ENCODE data around the gene TENT4A. TPM values are rescaled to one million over a fixed set of nuclear protein-coding genes. Genes with fewer than 3 reads are reported as not detected.

The TENT4A gene
- total RNA-seq, 1 experiment from 2014 or later, result 25.6 TPM

DNA sequence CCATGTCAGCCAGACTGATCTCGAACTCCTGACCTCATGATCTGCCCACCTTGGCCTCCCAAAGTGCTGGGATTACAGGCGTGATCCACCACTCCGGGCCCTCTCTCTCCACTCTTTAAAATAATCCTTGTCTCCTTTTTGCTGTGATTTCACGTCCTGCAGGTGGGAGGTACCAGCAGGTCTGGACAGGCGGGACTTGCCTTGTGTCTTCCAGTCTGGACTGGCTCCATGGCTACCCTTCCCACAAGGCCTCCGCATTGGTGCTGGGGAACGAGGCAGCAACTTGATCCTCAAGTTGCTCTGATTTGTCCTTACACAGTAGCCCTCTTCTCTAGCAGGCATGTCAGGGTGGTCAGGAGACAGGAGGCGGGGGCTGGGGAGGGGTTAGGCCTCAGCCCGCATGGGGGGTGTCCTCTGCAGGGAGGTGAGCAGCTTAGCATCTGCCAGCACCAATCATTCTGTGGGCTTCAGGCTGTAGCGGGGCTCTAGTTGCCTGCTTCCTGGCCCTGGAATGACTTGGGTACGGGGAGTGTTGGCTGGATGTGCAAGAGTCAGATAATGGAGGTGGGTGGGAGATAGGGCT, 54.3 kb downstream of the TENT4A start:
- Histone ChIP-seq H3K27ac (ENCODE audit: insufficient read length, low read depth, low read length) (no peak overlapping the region), H3K79me1 (ENCODE audit: insufficient read depth, low read depth, low read length, poor library complexity, severe bottlenecking) (no peaks in the 10 kb centered on the region), H2BK20ac (ENCODE audit: low read depth, low read length, poor library complexity, severe bottlenecking) (no peak overlapping the region), H2BK5ac (ENCODE audit: insufficient read length, low read length) (no peak overlapping the region), H3K9me3 (ENCODE audit: control insufficient read depth, low read depth, low read length) (no peaks in the 10 kb centered on the region), H2AK5ac (ENCODE audit: insufficient read length, low read length) (no peak overlapping the region), H3K9ac (ENCODE audit: extremely low read depth, insufficient read length, low read length) (no peak overlapping the region), H4K91ac (ENCODE audit: insufficient read length, low read depth, low read length) (no peak overlapping the region), H4K5ac (ENCODE audit: insufficient read length, low read depth, low read length) (no peak overlapping the region), H3K23me2 (ENCODE audit: insufficient read length, low read depth, low read length, poor library complexity, severe bottlenecking) (no peaks in the 10 kb centered on the region), H3T11ph (ENCODE audit: low read length) (no peak overlapping the region), H3K4ac (ENCODE audit: low read depth, low read length) (no peak overlapping the region), H3K14ac (ENCODE audit: insufficient read depth, low read length) (no peak overlapping the region), H4K20me1 (ENCODE audit: control insufficient read depth, insufficient read depth, insufficient read length) (no peaks in the 10 kb centered on the region), H3K56ac (ENCODE audit: insufficient read length, low read depth, low read length) (no peak overlapping the region), H3K4me1 (ENCODE audit: insufficient read depth, low read length) (no peaks in the 10 kb centered on the region), H2BK15ac (ENCODE audit: low read depth, low read length) (no peak overlapping the region), H2BK12ac (ENCODE audit: insufficient read length, low read depth, low read length) (no peak overlapping the region), H4K8ac (replicated peaks; ENCODE audit: insufficient read length, low read depth, low read length) (no peak overlapping the region), H3K23ac (ENCODE audit: insufficient read length, low read depth, low read length) (no peak overlapping the region), H3K4me2 (ENCODE audit: insufficient read depth, insufficient read length, low read length) (no peak overlapping the region), H3K79me2 (ENCODE audit: insufficient read depth, low read length) (no peaks in the 10 kb centered on the region), H2AFZ (ENCODE audit: low read length) (no peak overlapping the region), H3K27me3 (ENCODE audit: insufficient read depth, low read length) (no peaks in the 10 kb centered on the region), H3K18ac (ENCODE audit: insufficient read length, low read depth, low read length) (no peak overlapping the region), H2BK120ac (ENCODE audit: low read depth, low read length, poor library complexity, severe bottlenecking) (no peak overlapping the region)
- no CpG with 5 or more reads among the region's 11 CpGs for WGBS (ENCODE audit: extremely low coverage, insufficient read length, low lambda C conversion rate)
- peak overlapping the region in 1 of 3 experiments; percentile 80; a peak in 1 of 7 replicates for H3K27ac Mint-ChIP-seq
- no peaks in the 10 kb centered on the region for H3K9me3 Mint-ChIP-seq
- no peaks in the 10 kb centered on the region; a peak in 2 of 7 replicates for H3K36me3 Mint-ChIP-seq (ENCODE audit: insufficient read depth in 1 of 3, low read depth in 3 of 3)
- H3K27me3 Mint-ChIP-seq (ENCODE audit: low read depth), result peaks cover 5% of the 10 kb centered on the region
- DNase-seq, result no peak
- H3K4me1 Mint-ChIP-seq, result peaks cover 6 to 11% of the 10 kb centered on the region in 2 experiments; a peak in 3 of 4 replicates
- TF ChIP-seq, protein P1, sequence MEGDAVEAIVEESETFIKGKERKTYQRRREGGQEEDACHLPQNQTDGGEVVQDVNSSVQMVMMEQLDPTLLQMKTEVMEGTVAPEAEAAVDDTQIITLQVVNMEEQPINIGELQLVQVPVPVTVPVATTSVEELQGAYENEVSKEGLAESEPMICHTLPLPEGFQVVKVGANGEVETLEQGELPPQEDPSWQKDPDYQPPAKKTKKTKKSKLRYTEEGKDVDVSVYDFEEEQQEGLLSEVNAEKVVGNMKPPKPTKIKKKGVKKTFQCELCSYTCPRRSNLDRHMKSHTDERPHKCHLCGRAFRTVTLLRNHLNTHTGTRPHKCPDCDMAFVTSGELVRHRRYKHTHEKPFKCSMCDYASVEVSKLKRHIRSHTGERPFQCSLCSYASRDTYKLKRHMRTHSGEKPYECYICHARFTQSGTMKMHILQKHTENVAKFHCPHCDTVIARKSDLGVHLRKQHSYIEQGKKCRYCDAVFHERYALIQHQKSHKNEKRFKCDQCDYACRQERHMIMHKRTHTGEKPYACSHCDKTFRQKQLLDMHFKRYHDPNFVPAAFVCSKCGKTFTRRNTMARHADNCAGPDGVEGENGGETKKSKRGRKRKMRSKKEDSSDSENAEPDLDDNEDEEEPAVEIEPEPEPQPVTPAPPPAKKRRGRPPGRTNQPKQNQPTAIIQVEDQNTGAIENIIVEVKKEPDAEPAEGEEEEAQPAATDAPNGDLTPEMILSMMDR (conservative IDR thresholded peaks at IDR 0.05), result no peak
- no peak overlapping the region for H3K4me3 Mint-ChIP-seq
